ENCODE results near the gene OR5H1. TPM values are rescaled to one million over a fixed set of nuclear protein-coding genes. Genes with fewer than 3 reads are reported as not detected.
"Not testable (repeated sequence)": the region's sequence is repeated elsewhere in the genome, so short reads cannot be mapped to it uniquely, and the experiment has no call there.

The OR5H1 gene
- total and polyA plus RNA-seq, 8 donors = not detected

DNA sequence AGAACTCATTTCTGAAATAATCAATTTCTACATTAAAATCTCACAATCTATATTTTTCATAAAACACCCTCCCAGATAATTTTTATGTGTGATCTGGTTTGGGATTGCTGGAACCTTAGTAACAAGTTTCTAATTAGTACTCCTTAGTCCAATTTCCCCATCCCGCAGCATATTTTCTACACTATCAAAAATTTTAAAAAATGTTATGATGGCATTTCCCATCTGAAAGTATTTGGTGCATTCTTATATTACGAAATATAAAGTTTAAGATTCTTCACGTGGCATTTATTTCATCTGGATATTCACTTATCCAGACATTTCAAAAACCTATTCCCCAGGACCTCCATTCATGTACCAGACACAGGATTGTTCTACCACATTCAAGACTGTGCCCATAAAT is 18.2 kb downstream of the OR5H1 start:
- Histone ChIP-seq H3K4me1 (no peaks in the 10 kb centered on the region), H3K27me3 (no peaks in the 10 kb centered on the region), H3K36me3 (no peaks in the 10 kb centered on the region), H3K9me3 (no peaks in the 10 kb centered on the region), H3K4me3 (no peak overlapping the region), H3K27ac (no peak overlapping the region)
- WGBS, 5 donors = 59 to 69% (median 66%) methylated on average over 3 of the region's 3 CpGs
- TF ChIP-seq, protein P1, sequence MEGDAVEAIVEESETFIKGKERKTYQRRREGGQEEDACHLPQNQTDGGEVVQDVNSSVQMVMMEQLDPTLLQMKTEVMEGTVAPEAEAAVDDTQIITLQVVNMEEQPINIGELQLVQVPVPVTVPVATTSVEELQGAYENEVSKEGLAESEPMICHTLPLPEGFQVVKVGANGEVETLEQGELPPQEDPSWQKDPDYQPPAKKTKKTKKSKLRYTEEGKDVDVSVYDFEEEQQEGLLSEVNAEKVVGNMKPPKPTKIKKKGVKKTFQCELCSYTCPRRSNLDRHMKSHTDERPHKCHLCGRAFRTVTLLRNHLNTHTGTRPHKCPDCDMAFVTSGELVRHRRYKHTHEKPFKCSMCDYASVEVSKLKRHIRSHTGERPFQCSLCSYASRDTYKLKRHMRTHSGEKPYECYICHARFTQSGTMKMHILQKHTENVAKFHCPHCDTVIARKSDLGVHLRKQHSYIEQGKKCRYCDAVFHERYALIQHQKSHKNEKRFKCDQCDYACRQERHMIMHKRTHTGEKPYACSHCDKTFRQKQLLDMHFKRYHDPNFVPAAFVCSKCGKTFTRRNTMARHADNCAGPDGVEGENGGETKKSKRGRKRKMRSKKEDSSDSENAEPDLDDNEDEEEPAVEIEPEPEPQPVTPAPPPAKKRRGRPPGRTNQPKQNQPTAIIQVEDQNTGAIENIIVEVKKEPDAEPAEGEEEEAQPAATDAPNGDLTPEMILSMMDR (IDR thresholded peaks at IDR 0.05) = no peak
- TF ChIP-seq POLR2A (IDR thresholded peaks at IDR 0.05) = no peak
- no peak for TF ChIP-seq EP300 (IDR thresholded peaks at IDR 0.05)
- TF ChIP-seq POLR2AphosphoS5 (IDR thresholded peaks at IDR 0.05) = no peak
- no peak for DNase-seq
- intact Hi-C loops (cut with DNase I; ENCODE audit: low total_unique reads) = no loop called here

DNA sequence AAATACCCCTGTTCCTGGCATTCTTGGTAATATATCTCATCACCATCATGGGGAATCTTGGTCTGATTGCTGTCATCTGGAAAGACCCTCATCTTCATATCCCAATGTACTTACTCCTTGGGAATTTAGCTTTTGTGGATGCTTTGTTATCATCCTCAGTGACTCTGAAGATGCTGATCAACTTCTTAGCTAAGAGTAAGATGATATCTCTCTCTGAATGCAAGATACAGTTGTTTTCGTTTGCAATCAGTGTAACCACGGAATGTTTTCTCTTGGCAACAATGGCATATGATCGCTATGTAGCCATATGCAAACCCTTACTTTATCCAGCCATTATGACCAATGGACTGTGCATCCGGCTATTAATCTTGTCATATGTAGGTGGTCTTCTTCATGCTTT is 18.9 kb downstream of the OR5H1 start:
- H3K36me3 ChIP-seq; intact Hi-C loops (cut with DNase I; ENCODE audit: low total_unique reads); H3K4me3 ChIP-seq; H3K4me1 ChIP-seq; H3K27ac ChIP-seq; H3K9me3 ChIP-seq; H3K27me3 ChIP-seq; DNase-seq: not testable (repeated sequence)
- 72 to 88% (median 82%) methylated on average over 4 of the region's 4 CpGs for whole genome bisulfite sequencing, 5 donors

DNA sequence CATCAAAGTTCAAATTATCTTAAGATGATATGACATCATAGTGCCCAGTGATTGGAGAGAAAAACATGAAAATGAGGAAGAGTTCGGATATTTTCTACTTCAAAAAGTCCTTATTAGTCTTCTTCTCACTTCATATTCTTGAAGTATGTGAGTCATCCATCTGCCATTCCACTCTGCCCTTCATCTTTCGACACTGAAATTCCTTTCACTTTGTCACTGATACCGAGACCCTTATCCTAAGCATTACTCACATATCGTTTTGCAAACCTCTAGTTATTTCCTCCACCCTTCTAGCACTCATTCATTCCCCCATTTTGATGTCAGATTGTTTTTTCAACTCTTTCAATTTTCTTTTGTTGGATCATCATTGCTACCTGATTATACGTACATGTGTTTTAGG is 20.7 kb downstream of the OR5H1 start:
- no peaks in the 10 kb centered on the region for H3K4me1 ChIP-seq
- H3K27ac ChIP-seq = no peak overlapping the region
- no peak for TF ChIP-seq POLR2A (IDR thresholded peaks at IDR 0.05)
- TF ChIP-seq EP300 (IDR thresholded peaks at IDR 0.05) = no peak
- no peak for TF ChIP-seq POLR2AphosphoS5 (IDR thresholded peaks at IDR 0.05)
- TF ChIP-seq, protein P1 (IDR thresholded peaks at IDR 0.05) = no peak
- no peaks in the 10 kb centered on the region for H3K36me3 ChIP-seq
- intact Hi-C loops (cut with DNase I; ENCODE audit: low total_unique reads) = no loop called here
- WGBS, 5 donors = 62 to 82% (median 74%) methylated on average over 5 of the region's 5 CpGs
- H3K4me3 ChIP-seq = no peak overlapping the region
- H3K27me3 ChIP-seq = no peaks in the 10 kb centered on the region
- DNase-seq = no peak
- H3K9me3 ChIP-seq = no peaks in the 10 kb centered on the region

DNA sequence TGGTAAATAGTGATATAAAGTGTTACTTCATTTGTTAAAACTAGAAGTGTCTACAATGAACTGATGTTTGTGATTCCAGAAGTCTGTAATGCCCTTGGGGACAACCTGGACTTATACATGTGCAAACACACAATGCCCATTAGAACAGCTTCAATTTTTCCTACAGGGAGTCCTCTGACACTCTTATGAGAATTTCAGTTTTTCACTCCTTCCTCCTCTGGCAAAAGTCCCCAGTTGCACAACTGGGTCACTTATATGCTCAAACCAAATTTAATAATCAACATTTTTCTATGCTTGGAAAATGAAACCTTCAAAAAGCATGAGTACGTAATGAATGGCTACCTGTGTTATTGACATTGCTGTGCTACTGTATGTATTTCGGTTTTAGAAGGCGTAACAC is 35.9 kb downstream of the OR5H1 start, which contains the start of gene OR5H15:
Gene OR5H15 (plus strand): TSS at position 301 of the 400 bp plus-strand sequence. CDS start 2,004 bp downstream, outside the sequence.
- no peak within 1 kb of the TSS for H3K4me3 ChIP-seq
- H3K27me3 ChIP-seq = no peaks in the 10 kb centered on the region
- no peaks in the 10 kb centered on the region for H3K9me3 ChIP-seq
- no peaks in the 10 kb centered on the region for H3K4me1 ChIP-seq
- no peaks in the 10 kb centered on the region for H3K36me3 ChIP-seq
- 89 to 96% (median 93%) methylated on average over 3 of the region's 3 CpGs for WGBS, 5 donors
- intact Hi-C loops (cut with DNase I; ENCODE audit: low total_unique reads) = no loop called here
- DNase-seq = no peak
- H3K27ac ChIP-seq = no peak within 1 kb of the TSS
- TF ChIP-seq, protein P1 (IDR thresholded peaks at IDR 0.05) = no peak
- TF ChIP-seq POLR2AphosphoS5 (IDR thresholded peaks at IDR 0.05) (no peak), POLR2A (IDR thresholded peaks at IDR 0.05) (no peak), EP300 (IDR thresholded peaks at IDR 0.05) (no peak)

DNA sequence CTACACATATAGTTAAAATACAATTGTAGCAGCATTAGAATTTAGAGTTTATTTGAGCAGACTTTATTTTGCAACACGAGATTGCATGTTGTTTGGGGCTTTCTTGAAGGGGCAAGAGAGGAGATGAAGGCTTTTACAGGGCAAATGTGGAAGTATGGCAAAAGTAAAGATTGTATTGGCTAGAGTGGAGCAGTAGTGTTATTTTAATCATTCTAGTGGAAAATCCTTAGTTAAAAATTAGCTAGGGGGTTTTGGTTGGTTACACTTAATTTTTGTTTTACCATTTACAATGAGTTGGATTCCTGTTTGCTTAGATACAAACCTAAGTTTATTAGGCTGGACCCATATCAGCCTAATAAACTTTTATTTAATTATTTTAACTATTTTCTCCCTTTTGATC is 40.5 kb downstream of the OR5H1 start:
- Histone ChIP-seq H3K27ac (no peak overlapping the region), H3K27me3 (no peaks in the 10 kb centered on the region), H3K4me1 (no peaks in the 10 kb centered on the region), H3K9me3 (peaks cover 0 to 8% (median 0%) of the 10 kb centered on the region in 4 donors), H3K4me3 (no peak overlapping the region), H3K36me3 (no peaks in the 10 kb centered on the region)
- no peak for DNase-seq
- intact Hi-C loops (cut with DNase I; ENCODE audit: low total_unique reads) = no loop called here
- TF ChIP-seq POLR2AphosphoS5 (IDR thresholded peaks at IDR 0.05) (no peak), EP300 (IDR thresholded peaks at IDR 0.05) (no peak), POLR2A (IDR thresholded peaks at IDR 0.05) (no peak)
- TF ChIP-seq, protein P1 (IDR thresholded peaks at IDR 0.05) = no peak
- 34 to 48% (median 43%) methylated on average over 1 of the region's 1 CpG for WGBS, 5 donors

Data from stomach (tissue), 9 donors.